ENCODE results near the gene XRCC6. TPM values are rescaled to one million over a fixed set of nuclear protein-coding genes. Genes with fewer than 3 reads are reported as not detected.
A peak's percentile ranks its signal among the peaks of the same experiment; 100 is the strongest.

XRCC6 gene
- total and polyA plus RNA-seq, 9 of the 15 experiments (the other 6 are each of a cell fraction or from before 2014, with no cell fraction given): 151 to 440 (median 318) TPM

DNA sequence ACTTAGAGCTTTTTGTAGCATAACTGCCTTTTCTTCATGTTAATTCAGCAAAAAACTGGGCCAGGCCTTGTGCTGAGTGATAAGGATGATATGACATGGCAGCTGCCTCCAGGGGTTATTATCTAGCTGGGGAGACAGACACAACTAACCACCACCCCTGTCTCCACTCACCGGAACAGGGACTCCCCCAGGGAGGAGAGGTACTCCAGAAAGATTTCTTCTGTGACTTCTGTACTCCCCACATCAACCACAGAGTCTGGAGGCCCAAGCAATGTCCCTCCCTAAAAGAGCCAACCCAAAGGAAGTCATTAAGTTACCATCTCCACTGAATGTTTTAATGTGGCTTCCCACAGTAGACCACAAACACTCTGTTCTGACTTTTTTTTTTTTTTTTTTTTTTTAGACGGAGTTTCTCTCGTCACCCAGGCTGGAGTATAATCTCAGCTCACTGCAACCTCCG lies 17.2 kb upstream of the XRCC6 start (continued):
- no peak for TF ChIP-seq ZC3H11A (IDR thresholded peaks at IDR 0.05; ENCODE audit: low read depth, low read length)
- TF ChIP-seq, protein P1, sequence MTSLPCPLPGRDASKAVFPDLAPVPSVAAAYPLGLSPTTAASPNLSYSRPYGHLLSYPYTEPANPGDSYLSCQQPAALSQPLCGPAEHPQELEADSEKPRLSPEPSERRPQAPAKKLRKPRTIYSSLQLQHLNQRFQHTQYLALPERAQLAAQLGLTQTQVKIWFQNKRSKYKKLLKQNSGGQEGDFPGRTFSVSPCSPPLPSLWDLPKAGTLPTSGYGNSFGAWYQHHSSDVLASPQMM (CRISPR knock-in tag; IDR thresholded peaks at IDR 0.05): no peak
- no peak for TF ChIP-seq CHD1 (IDR thresholded peaks at IDR 0.05; ENCODE audit: low read length)
- TF ChIP-seq, protein P2, sequence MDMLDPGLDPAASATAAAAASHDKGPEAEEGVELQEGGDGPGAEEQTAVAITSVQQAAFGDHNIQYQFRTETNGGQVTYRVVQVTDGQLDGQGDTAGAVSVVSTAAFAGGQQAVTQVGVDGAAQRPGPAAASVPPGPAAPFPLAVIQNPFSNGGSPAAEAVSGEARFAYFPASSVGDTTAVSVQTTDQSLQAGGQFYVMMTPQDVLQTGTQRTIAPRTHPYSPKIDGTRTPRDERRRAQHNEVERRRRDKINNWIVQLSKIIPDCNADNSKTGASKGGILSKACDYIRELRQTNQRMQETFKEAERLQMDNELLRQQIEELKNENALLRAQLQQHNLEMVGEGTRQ (CRISPR knock-in tag; IDR thresholded peaks at IDR 0.05): no peak
- TF ChIP-seq KDM4B (IDR thresholded peaks at IDR 0.05; ENCODE audit: borderline replicate concordance in 2 of 2, low read depth in 1 of 2): no peak
- no peak for TF ChIP-seq ZNF444 (CRISPR knock-in tag; IDR thresholded peaks at IDR 0.05)
- TF ChIP-seq GABPA (tag; conservative IDR thresholded peaks at IDR 0.05; ENCODE audit: low read depth): peak; percentile 65
- no peak for TF ChIP-seq TAF15 (IDR thresholded peaks at IDR 0.05; ENCODE audit: low read depth, low read length)
- TF ChIP-seq NELFE (IDR thresholded peaks at IDR 0.05; ENCODE audit: insufficient read depth, insufficient read length): no peak
- TF ChIP-seq ZNF589 (CRISPR knock-in tag; IDR thresholded peaks at IDR 0.05; ENCODE audit: low read depth): peak; percentile 68; the same call in 1 of the 2 replicates
- no peak; the same call in 1 of the 2 replicates for TF ChIP-seq MBD2 (IDR thresholded peaks at IDR 0.05; ENCODE audit: borderline replicate concordance, low read depth)
- no peak for TF ChIP-seq ZNF121 (CRISPR knock-in tag; conservative IDR thresholded peaks at IDR 0.05)
- no peak for TF ChIP-seq ZSCAN29 (IDR thresholded peaks at IDR 0.05)
- TF ChIP-seq TCF7 (IDR thresholded peaks at IDR 0.05; ENCODE audit: borderline replicate concordance): peak; percentile 88
- TF ChIP-seq RHOXF2B (CRISPR knock-in tag; conservative IDR thresholded peaks at IDR 0.05): no peak
- peak; percentile 66 for TF ChIP-seq CCNT2 (IDR thresholded peaks at IDR 0.05; ENCODE audit: borderline replicate concordance, extremely low read depth, insufficient read length, low read depth, low read length)
- TF ChIP-seq, protein P3, sequence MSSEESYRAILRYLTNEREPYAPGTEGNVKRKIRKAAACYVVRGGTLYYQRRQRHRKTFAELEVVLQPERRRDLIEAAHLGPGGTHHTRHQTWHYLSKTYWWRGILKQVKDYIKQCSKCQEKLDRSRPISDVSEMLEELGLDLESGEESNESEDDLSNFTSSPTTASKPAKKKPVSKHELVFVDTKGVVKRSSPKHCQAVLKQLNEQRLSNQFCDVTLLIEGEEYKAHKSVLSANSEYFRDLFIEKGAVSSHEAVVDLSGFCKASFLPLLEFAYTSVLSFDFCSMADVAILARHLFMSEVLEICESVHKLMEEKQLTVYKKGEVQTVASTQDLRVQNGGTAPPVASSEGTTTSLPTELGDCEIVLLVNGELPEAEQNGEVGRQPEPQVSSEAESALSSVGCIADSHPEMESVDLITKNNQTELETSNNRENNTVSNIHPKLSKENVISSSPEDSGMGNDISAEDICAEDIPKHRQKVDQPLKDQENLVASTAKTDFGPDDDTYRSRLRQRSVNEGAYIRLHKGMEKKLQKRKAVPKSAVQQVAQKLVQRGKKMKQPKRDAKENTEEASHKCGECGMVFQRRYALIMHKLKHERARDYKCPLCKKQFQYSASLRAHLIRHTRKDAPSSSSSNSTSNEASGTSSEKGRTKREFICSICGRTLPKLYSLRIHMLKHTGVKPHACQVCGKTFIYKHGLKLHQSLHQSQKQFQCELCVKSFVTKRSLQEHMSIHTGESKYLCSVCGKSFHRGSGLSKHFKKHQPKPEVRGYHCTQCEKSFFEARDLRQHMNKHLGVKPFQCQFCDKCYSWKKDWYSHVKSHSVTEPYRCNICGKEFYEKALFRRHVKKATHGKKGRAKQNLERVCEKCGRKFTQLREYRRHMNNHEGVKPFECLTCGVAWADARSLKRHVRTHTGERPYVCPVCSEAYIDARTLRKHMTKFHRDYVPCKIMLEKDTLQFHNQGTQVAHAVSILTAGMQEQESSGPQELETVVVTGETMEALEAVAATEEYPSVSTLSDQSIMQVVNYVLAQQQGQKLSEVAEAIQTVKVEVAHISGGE (CRISPR knock-in tag; IDR thresholded peaks at IDR 0.05): peak in 1 of 3 experiments; percentile 56; a peak in 1 of 6 replicates
- no peak for TF ChIP-seq CREBBP (IDR thresholded peaks at IDR 0.05; ENCODE audit: low read depth, low read length)
- no peak for TF ChIP-seq POLR2G (IDR thresholded peaks at IDR 0.05; ENCODE audit: low read depth, low read length)
- TF ChIP-seq, protein P4, sequence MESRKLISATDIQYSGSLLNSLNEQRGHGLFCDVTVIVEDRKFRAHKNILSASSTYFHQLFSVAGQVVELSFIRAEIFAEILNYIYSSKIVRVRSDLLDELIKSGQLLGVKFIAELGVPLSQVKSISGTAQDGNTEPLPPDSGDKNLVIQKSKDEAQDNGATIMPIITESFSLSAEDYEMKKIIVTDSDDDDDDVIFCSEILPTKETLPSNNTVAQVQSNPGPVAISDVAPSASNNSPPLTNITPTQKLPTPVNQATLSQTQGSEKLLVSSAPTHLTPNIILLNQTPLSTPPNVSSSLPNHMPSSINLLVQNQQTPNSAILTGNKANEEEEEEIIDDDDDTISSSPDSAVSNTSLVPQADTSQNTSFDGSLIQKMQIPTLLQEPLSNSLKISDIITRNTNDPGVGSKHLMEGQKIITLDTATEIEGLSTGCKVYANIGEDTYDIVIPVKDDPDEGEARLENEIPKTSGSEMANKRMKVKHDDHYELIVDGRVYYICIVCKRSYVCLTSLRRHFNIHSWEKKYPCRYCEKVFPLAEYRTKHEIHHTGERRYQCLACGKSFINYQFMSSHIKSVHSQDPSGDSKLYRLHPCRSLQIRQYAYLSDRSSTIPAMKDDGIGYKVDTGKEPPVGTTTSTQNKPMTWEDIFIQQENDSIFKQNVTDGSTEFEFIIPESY (CRISPR knock-in tag; IDR thresholded peaks at IDR 0.05): no peak
- TF ChIP-seq GTF2E2 (tag; IDR thresholded peaks at IDR 0.05): no peak
- no peak for TF ChIP-seq ZSCAN32 (CRISPR knock-in tag; IDR thresholded peaks at IDR 0.05)
- TF ChIP-seq CHD2 (IDR thresholded peaks at IDR 0.05; ENCODE audit: low read depth, low read length): no peak
- no peak for TF ChIP-seq SMARCA5 (IDR thresholded peaks at IDR 0.05)

All from K562 (cell line).